Astrocyte of the hippocampus (primary cell): ENCODE results near the gene CRLF2.
"Not testable (repeated sequence)": the region's sequence is repeated elsewhere in the genome, so short reads cannot be mapped to it uniquely, and the experiment has no call there.

Source experiments
- DNase-seq: peaks from one replicate; pipeline ENCODE4 v3.0.0; 2011; ENCODE audit warnings: low read depth, low spot score

Gene CRLF2

GRCh38 chrX:1167918-1168481, 44.4 kb downstream of the CRLF2 start:
- DNase-seq: no peak

- DNase-seq: no peak
Measured at GRCh38 chrX:1167466-1167865, 45.0 kb downstream of the CRLF2 start.

GRCh38 chrX:1165535-1166196, 46.8 kb downstream of the CRLF2 start:
- DNase-seq: peak; percentile 5

GRCh38 chrX:1164322-1165288, 47.8 kb downstream of the CRLF2 start:
- DNase-seq: no peak

- DNase-seq: no peak
Measured at GRCh38 chrX:1163231-1163630, 49.2 kb downstream of the CRLF2 start.

- DNase-seq: no peak
Measured at GRCh38 chrX:1162119-1162916, 50.1 kb downstream of the CRLF2 start.

GRCh38 chrX:1159548-1159947, 52.9 kb downstream of the CRLF2 start:
- DNase-seq: no peak

- not testable (repeated sequence) for DNase-seq
Measured at GRCh38 chrX:1156681-1157455, 55.6 kb downstream of the CRLF2 start.

- DNase-seq: no peak
Measured at GRCh38 chrX:1153940-1154339, 58.5 kb downstream of the CRLF2 start.

GRCh38 chrX:1152090-1152489, 60.4 kb downstream of the CRLF2 start:
- no peak for DNase-seq

GRCh38 chrX:1151378-1152077, 60.9 kb downstream of the CRLF2 start:
- DNase-seq: no peak

- DNase-seq: no peak
Measured at GRCh38 chrX:1150569-1151347, 61.7 kb downstream of the CRLF2 start.

- no peak for DNase-seq
Measured at GRCh38 chrX:1147611-1148515, 64.6 kb downstream of the CRLF2 start.

- no peak for DNase-seq
Measured at GRCh38 chrX:1144293-1144692, 68.2 kb downstream of the CRLF2 start.
